ENCODE results near the gene DNAJC15.
"Not testable (repeated sequence)": the region's sequence is repeated elsewhere in the genome, so short reads cannot be mapped to it uniquely, and the experiment has no call there.

The DNAJC15 gene

GRCh38 chr13:43044720-43045301 lies 21.4 kb downstream of the DNAJC15 start:
- in situ Hi-C loops (cut with MboI; ENCODE audit: low sequenced_read_pairs), result no loop called here

DNA sequence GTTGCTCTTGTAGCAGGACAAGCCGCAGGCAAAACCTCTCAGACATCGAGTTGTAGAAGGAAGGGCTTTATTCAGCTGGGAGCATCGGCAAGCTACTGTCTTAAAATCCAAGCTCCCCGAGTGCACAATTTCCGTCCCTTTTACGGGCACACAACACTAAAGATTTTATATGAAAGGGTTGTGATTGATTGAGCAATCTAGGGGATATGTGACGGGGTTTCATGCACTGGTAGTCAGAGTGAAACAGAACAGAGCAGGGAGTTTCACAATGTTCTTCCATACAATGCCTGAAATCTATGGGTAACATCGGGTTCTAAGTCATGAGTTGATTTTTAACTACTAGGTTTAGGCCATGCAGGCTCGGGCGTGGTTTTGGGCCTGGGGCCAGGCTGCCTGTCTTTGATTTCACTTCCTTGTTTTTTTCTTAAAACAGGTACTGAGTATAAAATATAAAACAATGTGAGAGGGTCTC lies 22.0 kb downstream of the DNAJC15 start:
- in situ Hi-C loops (cut with MboI; ENCODE audit: low sequenced_read_pairs), result not testable (repeated sequence)

DNA sequence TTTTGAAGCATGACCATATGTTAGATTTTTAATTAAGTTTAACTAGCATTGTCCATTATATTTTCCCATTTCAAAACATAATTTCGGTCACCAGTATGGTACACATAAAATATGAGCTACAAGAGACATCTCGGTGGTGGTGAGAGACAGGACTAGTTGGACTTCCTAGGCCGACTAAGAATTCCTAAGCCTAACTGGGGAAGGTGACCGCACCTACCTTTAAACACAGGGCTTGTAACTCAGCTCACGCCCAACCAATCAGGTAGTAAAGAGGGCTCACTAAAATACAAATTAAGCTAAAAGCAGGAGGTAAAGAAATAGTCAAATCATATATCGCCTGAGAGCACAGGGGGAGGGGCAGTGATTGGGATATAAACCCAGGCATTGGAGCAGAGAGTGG lies 22.9 kb downstream of the DNAJC15 start:
- in situ Hi-C loops (cut with MboI; ENCODE audit: low sequenced_read_pairs), result no loop called here

GRCh38 chr13:43054803-43055802 lies 31.7 kb downstream of the DNAJC15 start:
- in situ Hi-C loops (cut with MboI; ENCODE audit: low sequenced_read_pairs), result no loop called here

DNA sequence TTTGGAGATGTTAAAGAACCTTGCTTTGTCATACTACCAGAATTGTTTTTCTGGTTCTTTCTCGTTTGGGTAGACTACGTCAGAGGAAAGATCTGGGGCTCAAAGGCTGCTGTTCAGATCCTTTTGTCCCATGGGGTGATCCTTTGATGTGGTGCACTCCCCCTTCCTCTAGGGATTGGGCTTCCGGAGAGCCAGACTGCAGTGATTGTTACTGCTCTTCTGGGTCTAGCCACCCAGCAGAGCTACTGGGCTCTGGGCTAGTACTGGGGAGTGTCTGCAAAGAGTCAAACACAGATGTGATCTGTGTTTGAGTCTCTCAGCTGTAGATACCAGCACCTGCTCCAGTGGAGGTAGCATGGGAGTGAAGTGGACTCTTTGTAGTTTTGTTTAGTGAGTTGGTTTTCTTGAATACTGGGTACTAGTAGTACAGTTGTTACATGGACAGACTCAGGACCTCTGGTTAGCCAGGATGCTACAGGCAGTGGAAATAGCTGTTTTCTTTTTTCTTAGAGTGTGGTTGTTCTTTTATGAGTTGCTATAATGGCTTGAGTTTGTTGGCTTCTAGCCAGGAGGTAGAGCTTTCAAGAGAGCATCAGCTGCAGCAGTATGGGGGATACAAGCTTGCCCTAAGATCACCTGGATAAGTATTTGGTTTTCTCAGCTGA lies 34.4 kb downstream of the DNAJC15 start:
- in situ Hi-C loops (cut with MboI; ENCODE audit: low sequenced_read_pairs), result no loop called here

DNA sequence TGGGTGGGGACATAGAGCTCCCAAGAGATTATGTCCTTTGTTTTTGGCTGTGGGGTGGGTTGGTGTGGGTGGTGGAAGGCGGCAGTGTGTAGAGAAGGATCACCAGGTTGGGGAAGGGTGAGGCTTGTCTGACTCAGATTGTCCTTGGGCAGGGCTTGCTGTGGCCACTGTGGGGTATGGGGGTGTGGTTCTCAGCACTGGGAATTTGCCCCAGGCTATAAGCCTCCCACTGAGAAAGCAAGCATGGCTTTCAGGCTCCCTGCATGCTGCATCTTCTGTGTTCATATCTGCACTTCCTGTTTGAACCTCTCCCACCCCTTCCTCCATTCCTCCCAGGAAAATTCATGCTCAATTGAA lies 34.9 kb downstream of the DNAJC15 start:
- in situ Hi-C loops (cut with MboI; ENCODE audit: low sequenced_read_pairs), result no loop called here

DNA sequence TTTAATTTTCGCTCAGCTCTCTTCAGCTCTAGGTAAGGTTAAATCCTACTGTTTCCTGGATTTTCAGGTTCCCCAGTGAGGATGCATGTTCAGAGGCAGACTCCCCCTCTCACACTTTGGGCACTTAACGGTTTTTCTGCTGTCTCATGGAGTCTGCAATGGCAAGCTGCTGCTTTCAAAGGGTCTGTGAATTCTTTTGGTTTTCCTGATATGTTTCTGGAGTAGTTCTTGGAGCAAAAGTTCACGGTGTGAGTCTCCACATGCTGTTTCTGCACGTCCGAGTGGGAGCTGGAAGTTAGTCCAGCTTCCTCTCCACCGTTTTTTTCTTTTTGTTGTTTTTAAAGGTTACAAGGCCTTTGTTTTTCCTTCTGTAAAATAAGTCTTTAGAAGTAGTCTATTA lies 35.4 kb downstream of the DNAJC15 start:
- in situ Hi-C loops (cut with MboI; ENCODE audit: low sequenced_read_pairs), result no loop called here

DNA sequence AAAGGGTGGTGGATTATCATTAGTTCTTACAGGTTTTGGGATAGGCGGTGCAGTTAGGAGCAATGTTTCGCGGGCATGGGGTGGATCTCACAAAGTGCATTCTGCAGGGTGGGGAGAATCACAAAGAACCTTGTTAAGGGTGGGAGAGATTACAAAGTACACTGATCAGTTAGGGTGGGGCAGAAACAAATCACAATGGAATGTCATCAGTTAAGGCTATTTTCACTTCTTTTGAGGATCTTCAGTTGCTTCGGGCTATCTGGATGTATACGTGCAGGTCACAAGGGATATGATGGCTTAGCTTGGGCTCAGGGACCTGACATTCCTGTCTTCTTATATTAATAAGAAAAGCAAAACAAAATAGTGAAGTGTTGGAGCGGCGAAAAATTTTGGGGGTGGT lies 36.4 kb downstream of the DNAJC15 start:
- in situ Hi-C loops (cut with MboI; ENCODE audit: low sequenced_read_pairs), result not testable (repeated sequence)

DNA sequence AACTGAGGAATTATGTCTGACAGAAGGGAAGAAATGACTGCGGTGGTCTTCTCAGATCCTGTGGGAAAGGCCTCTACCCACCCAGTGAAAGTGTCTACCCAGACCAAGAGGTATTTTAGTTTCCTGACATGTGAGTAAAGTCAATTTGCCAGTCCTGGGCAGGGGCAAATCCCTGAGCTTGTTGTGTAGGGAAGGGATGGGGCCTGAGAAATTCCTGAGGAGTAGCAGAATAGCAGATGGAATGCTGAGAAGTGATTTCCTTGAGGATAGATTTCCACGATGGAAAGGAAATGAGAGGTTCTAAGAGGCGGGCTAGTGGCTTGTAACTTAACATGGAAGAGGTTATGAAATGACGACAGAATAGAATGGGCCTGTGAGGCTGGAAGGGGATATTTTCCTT lies 37.4 kb downstream of the DNAJC15 start:
- in situ Hi-C loops (cut with MboI; ENCODE audit: low sequenced_read_pairs), result not testable (repeated sequence)

DNA sequence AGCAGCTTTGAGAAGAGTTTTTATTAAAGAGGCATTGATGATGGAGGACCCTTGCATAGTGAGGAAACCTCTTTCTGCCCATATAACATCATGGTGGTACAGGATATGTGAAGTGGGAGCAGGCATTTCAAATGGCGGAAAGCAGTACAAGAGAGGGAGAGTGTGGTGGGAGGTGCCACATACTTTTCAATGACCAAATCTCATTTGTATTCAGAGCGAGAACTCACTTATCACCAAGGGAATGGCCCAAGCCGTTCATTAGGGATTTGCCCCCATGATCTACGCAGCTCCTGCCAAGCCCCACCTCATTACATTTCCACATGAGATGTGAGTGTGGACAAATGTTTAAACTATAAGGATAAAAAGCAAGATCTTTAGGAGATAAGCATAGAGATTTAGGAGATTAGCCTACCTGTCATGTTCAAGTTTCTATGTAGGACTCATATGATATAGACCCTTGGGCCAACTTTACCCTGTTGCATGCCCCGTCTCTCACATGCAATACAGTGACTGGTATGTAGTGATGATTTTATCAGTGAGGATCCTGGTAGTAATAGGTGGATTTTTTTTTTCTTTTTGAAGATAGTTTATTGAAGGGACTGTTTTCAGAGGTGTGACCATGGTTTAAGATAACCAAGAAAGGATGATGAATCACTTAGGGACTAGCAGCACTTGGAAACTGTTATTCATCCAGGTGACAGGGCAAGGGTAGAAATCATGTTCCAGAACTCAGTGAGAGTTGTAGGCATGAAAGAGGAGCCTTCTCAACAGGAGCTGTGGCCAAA lies 38.3 kb downstream of the DNAJC15 start:
- in situ Hi-C loops (cut with MboI; ENCODE audit: low sequenced_read_pairs), result no loop called here

DNA sequence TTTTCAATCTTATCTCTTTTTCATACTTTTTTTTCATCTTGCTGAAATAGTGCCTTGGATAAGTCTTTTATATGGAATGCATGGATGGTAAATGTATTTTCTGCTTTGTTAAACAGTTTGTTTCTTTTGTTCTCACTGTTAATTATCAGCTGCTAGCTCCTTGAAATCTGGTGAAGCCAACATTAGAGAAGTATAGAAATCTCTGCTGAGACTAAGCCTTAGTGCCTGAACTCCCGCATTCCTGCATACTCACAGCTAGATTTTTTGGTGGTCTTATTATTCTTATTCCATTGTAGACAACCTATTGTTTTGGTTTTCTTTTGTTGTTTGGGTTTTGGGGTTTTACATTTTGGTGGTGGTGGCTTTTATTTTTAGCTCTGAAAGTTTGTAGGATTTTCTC lies 48.4 kb downstream of the DNAJC15 start:
- in situ Hi-C loops (cut with MboI; ENCODE audit: low sequenced_read_pairs), result no loop called here

DNA sequence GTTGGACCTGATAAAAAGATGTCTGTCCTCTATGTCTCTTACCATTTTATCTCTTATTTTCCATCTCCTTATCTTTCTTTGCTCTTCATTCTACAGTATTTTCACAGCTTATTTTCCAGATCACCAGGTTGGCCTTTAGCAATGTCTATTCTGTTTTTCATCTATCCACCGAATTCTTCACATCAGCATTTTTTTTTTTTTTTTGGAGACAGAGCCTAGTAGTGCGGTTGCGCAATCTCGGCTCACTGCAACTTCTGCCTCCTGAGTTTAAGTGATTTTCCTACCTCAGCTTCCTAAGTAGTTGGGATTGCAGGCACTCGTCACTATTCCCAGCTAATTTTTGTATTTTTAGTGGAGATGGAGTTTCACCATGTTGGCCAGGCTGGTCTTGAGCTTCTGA lies 49.0 kb downstream of the DNAJC15 start:
- in situ Hi-C loops (cut with MboI; ENCODE audit: low sequenced_read_pairs), result no loop called here

DNA sequence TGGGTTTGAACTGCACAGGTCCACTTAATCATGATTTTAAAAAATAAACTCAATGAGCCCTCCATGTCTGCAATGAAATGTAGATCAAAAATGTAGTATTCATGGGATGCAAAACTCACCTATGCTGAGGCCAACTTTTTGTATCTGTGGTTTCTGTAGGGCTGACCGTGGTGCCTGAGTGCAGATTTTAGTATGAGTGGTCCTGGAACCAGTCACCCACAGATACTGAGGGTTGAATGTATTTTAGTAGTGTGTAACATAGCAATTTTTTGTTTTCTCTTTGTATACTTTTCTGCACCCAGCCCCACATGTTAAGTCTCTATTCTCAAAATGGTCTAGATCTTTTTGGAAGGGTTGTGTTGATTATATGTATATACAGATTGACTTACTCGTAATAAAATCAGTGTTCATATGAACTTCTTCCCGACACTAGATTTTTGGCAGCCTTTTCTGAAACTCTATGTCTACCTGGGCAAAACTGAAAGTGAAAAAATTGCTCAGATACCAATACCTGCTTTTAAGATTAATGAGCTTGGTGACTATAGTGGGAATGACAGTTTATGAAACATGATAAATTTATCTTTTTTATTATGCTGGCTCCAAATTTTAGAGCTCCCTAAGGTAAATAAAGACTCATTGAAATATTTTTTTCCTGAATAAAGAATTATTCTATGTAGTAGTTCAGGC lies 51.6 kb downstream of the DNAJC15 start:
- in situ Hi-C loops (cut with MboI; ENCODE audit: low sequenced_read_pairs), result no loop called here

GRCh38 chr13:43075511-43075902 lies 52.1 kb downstream of the DNAJC15 start:
- in situ Hi-C loops (cut with MboI; ENCODE audit: low sequenced_read_pairs), result not testable (repeated sequence)

DNA sequence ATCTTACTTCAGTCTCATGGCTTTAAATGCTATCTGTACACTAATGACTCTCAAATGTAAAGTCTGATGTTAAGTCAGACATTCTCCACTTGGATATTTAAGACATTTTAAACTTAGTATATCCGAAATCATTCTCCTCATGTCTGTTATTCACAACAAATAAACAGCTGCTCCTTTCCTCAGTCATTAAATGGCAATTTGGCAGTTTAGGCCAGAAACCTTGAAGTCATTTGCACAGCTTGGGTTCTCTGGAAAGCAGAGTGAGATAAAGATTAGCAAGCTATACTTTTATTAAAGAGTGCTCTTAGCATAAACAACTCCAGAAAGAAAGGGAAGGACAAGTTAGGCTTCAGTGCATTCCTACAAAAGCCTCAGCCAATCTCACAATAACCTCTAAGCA lies 53.7 kb downstream of the DNAJC15 start:
- in situ Hi-C loops (cut with MboI; ENCODE audit: low sequenced_read_pairs), result no loop called here

GRCh38 chr13:43077461-43077860 lies 54.1 kb downstream of the DNAJC15 start:
- in situ Hi-C loops (cut with MboI; ENCODE audit: low sequenced_read_pairs), result no loop called here

- in situ Hi-C loops (cut with MboI; ENCODE audit: low sequenced_read_pairs), result no loop called here
Observed at GRCh38 chr13:43077906-43078305, 54.5 kb downstream of the DNAJC15 start.

DNA sequence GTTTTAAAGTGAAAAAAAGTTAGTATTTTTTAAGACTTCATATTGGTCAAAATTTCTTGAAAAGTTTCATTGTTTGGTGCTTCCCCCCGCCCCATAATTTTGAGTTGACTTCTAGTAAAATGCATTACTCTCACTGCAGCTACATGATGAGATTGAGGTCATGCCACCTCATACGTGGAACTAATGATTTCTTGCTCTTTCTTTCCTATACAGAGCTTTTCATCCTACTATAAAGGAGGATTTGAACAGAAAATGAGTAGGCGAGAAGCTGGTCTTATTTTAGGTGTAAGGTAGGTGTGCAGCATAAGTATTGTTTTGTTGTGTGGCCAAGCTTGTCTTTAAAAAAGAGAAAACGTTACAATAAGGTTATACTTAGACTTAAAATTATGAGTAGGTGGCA lies 55.0 kb downstream of the DNAJC15 start:
- in situ Hi-C loops (cut with MboI; ENCODE audit: low sequenced_read_pairs), result no loop called here

- in situ Hi-C loops (cut with MboI; ENCODE audit: low sequenced_read_pairs), result no loop called here
Observed at GRCh38 chr13:43079392-43079931, 56.1 kb downstream of the DNAJC15 start.

GRCh38 chr13:43080199-43080598 lies 56.8 kb downstream of the DNAJC15 start:
- in situ Hi-C loops (cut with MboI; ENCODE audit: low sequenced_read_pairs), result no loop called here

All from HL-60/S4 (cell line).